Ovary (tissue), 3 donors: ENCODE measurements around the gene BRAF.

ENCODE experiments used
- CTCF ChIP-seq, 3 donors: fragments of 450-650 bp in 2 of 3; fragments of 200-600 bp in 1 of 3; IDR thresholded peaks; one replicate each; pipeline versions ENCODE4 v1.5.1 to v1.8.0; 2016 to 2022; ENCODE audit warnings: antibody characterized with exemption in 3 of 3, mild to moderate bottlenecking in 1 of 3
- POLR2A ChIP-seq: fragments of 450-650 bp; IDR thresholded peaks from one replicate; pipeline ENCODE4 v1.6.1; 2017; ENCODE audit warnings: antibody characterized with exemption, mild to moderate bottlenecking, moderate library complexity
- donor health status: DM: no; HTN: no; CAD: no.

GRCh38 chr7:140696680-140697446 is 227.9 kb downstream of the BRAF start, which contains the start of gene NDUFB2:
- TF ChIP-seq POLR2A: peak; percentile 94
- peak in 2 of 3 donors; percentile 11 to 29 for TF ChIP-seq CTCF (IDR thresholded peaks at IDR 0.05)
